HEK293 (cell line): ENCODE results near the gene AFF4.

Experiments
- CTCF ChIA-PET: fragments of 350-600 bp; formaldehyde crosslinking; extraction: SDS; loops from one replicate; lab custom pipeline; 2021; ENCODE audit warnings: antibody characterized with exemption; lab: Yijun Ruan, JAX
- POLR2A ChIA-PET: fragments of 300-600 bp; formaldehyde crosslinking; extraction: SDS; loops from one replicate; lab custom pipeline; 2020; ENCODE audit warnings: antibody characterized with exemption, inconsistent platforms; lab: Yijun Ruan, JAX
- H3K27ac ChIP-seq: fragments of 200-500 bp; sonication (Bioruptor generic); 2 replicates; pipeline ENCODE4 v1.5.1; 2014; ENCODE audit warnings: low read depth, low read length, control low read depth, inconsistent platforms; ENCODE audit errors: extremely low read depth
- H3K36me3 ChIP-seq, 2 experiments: fragments of 200-500 bp in 1 of 2; sonication (Bioruptor generic) in 1 of 2; 1 replicate in 1 of 2; 2 replicates in 1 of 2; pipeline ENCODE4 v1.5.1; 2014 to 2017; ENCODE audit warnings: inconsistent platforms in 2 of 2, low read length in 2 of 2; ENCODE audit not compliant: control insufficient read depth in 2 of 2, insufficient read depth in 1 of 2
- H3K4me1 ChIP-seq: fragments of 200-500 bp; sonication (Bioruptor generic); 2 replicates; pipeline ENCODE4 v1.5.1; 2014; ENCODE audit warnings: mild to moderate bottlenecking, low read length, inconsistent platforms; ENCODE audit not compliant: control insufficient read depth, insufficient read depth
- H3K4me3 ChIP-seq: 2 replicates; pipeline ENCODE4 v1.5.1; 2011; ENCODE audit warnings: low read depth, mild to moderate bottlenecking, control low read depth, low read length, moderate library complexity
- H3K9me3 ChIP-seq: fragments of 200-500 bp; sonication (Bioruptor generic); 2 replicates; pipeline ENCODE4 v1.5.1; 2014; ENCODE audit warnings: low read depth, low read length, inconsistent platforms; ENCODE audit not compliant: control insufficient read depth, insufficient read depth
- ATF2 ChIP-seq: fragments of 450-650 bp; formaldehyde crosslinking; IDR thresholded peaks from 2 replicates; pipeline ENCODE4 v1.5.1; 2016; ENCODE audit warnings: missing biosample characterization, missing genetic modification characterization, low read depth
- BCL11A ChIP-seq: fragments of 450-650 bp; formaldehyde crosslinking; IDR thresholded peaks from 2 replicates; pipeline ENCODE4 v1.5.1; 2016; ENCODE audit warnings: low read depth, missing biosample characterization, missing genetic modification characterization
- FEZF1 ChIP-seq: fragments of 450-650 bp; formaldehyde crosslinking; IDR thresholded peaks from 2 replicates; pipeline ENCODE4 v1.5.1; 2016; ENCODE audit warnings: missing biosample characterization, missing genetic modification characterization
- KLF7 ChIP-seq: fragments of 450-650 bp; formaldehyde crosslinking; IDR thresholded peaks from 2 replicates; pipeline ENCODE4 v1.5.1; 2016; ENCODE audit warnings: missing biosample characterization, missing genetic modification characterization, borderline replicate concordance
- PRDM10 ChIP-seq: fragments of 450-650 bp; formaldehyde crosslinking; IDR thresholded peaks from 2 replicates; pipeline ENCODE4 v1.5.1; 2016; ENCODE audit warnings: missing biosample characterization, missing genetic modification characterization
- RBAK ChIP-seq: fragments of 450-650 bp; formaldehyde crosslinking; IDR thresholded peaks from 2 replicates; pipeline ENCODE4 v1.5.1; 2016; ENCODE audit warnings: missing biosample characterization, missing genetic modification characterization
- ZBTB10 ChIP-seq: fragments of 450-650 bp; formaldehyde crosslinking; IDR thresholded peaks from 2 replicates; pipeline ENCODE4 v1.5.1; 2016; ENCODE audit warnings: missing biosample characterization, missing genetic modification characterization
- ZFP3 ChIP-seq: fragments of 450-650 bp; formaldehyde crosslinking; IDR thresholded peaks from 2 replicates; pipeline ENCODE4 v1.5.1; 2016; ENCODE audit warnings: low read depth, missing biosample characterization, missing genetic modification characterization
- ZNF132 ChIP-seq: fragments of 450-650 bp; formaldehyde crosslinking; IDR thresholded peaks from 2 replicates; pipeline ENCODE4 v1.5.1; 2017; ENCODE audit warnings: missing biosample characterization, missing genetic modification characterization, borderline replicate concordance
- ZNF169 ChIP-seq: fragments of 450-650 bp; formaldehyde crosslinking; IDR thresholded peaks from 2 replicates; pipeline ENCODE4 v1.5.1; 2016; ENCODE audit warnings: missing biosample characterization, missing genetic modification characterization
- ZNF174 ChIP-seq: fragments of 450-650 bp; formaldehyde crosslinking; IDR thresholded peaks from 2 replicates; pipeline ENCODE4 v1.5.0; 2017; ENCODE audit warnings: missing biosample characterization, mild to moderate bottlenecking, missing genetic modification characterization
- ZNF184 ChIP-seq: fragments of 450-650 bp; IDR thresholded peaks from 2 replicates; pipeline ENCODE4 v1.5.1; 2018; ENCODE audit warnings: missing biosample characterization, mild to moderate bottlenecking, missing genetic modification characterization
- ZNF214 ChIP-seq: fragments of 450-650 bp; formaldehyde crosslinking; IDR thresholded peaks from 2 replicates; pipeline ENCODE4 v1.5.1; 2017; ENCODE audit warnings: missing biosample characterization, mild to moderate bottlenecking, missing genetic modification characterization, borderline replicate concordance
- ZNF248 ChIP-seq: fragments of 450-650 bp; formaldehyde crosslinking; IDR thresholded peaks from 2 replicates; pipeline ENCODE4 v1.5.1; 2017; ENCODE audit warnings: missing biosample characterization, missing genetic modification characterization
- ZNF394 ChIP-seq: fragments of 450-650 bp; formaldehyde crosslinking; IDR thresholded peaks from 2 replicates; pipeline ENCODE4 v1.5.1; 2016; ENCODE audit warnings: missing biosample characterization, missing genetic modification characterization, mild to moderate bottlenecking, moderate library complexity, borderline replicate concordance
- ZNF398 ChIP-seq: fragments of 450-650 bp; formaldehyde crosslinking; IDR thresholded peaks from 2 replicates; pipeline ENCODE4 v1.5.1; 2017; ENCODE audit warnings: missing biosample characterization, missing genetic modification characterization
- ZNF501 ChIP-seq: fragments of 450-650 bp; formaldehyde crosslinking; IDR thresholded peaks from 2 replicates; pipeline ENCODE4 v1.5.1; 2016; ENCODE audit warnings: missing biosample characterization, missing genetic modification characterization
- ZNF560 ChIP-seq: fragments of 450-650 bp; formaldehyde crosslinking; IDR thresholded peaks from 2 replicates; pipeline ENCODE4 v1.5.1; 2017; ENCODE audit warnings: missing biosample characterization, missing genetic modification characterization, borderline replicate concordance
- ZNF580 ChIP-seq: fragments of 450-650 bp; formaldehyde crosslinking; IDR thresholded peaks from 2 replicates; pipeline ENCODE4 v1.5.1; 2016; ENCODE audit warnings: missing biosample characterization, missing genetic modification characterization
- ZNF585B ChIP-seq: fragments of 450-650 bp; formaldehyde crosslinking; IDR thresholded peaks from 2 replicates; pipeline ENCODE4 v1.5.1; 2016; ENCODE audit warnings: missing biosample characterization, missing genetic modification characterization
- ZNF701 ChIP-seq: fragments of 450-650 bp; formaldehyde crosslinking; IDR thresholded peaks from 2 replicates; pipeline ENCODE4 v1.5.1; 2016; ENCODE audit warnings: missing biosample characterization, missing genetic modification characterization

Gene AFF4

GRCh38 chr5:132887283-132887682 is 76.2 kb downstream of the AFF4 start:
- Histone ChIP-seq H3K27ac (no peak overlapping the region), H3K4me1 (no peaks in the 10 kb centered on the region), H3K4me3 (no peak overlapping the region), H3K36me3 (peaks cover 69 to 81% of the 10 kb centered on the region in 2 experiments), H3K9me3 (no peaks in the 10 kb centered on the region)
- CTCF ChIA-PET: interaction anchor here (1.6 kb wide), 1 partner anchor 8 kb away, joined by 4 read pairs; no protein-coding TSS in a partner anchor
- POLR2A ChIA-PET: no interaction called here
- TF ChIP-seq ZFP3 (tag by site-specific recombination): no peak
- no peak for TF ChIP-seq ZNF132
- TF ChIP-seq ZNF214 (tag by site-specific recombination): no peak
- no peak for TF ChIP-seq ZNF560
- TF ChIP-seq ZNF580: no peak
- TF ChIP-seq RBAK (tag by site-specific recombination): no peak
- TF ChIP-seq ZNF501 (tag by site-specific recombination): no peak
- no peak for TF ChIP-seq ZNF184 (tag by site-specific recombination)
- no peak for TF ChIP-seq KLF7 (tag by site-specific recombination)
- no peak for TF ChIP-seq ATF2 (tag by site-specific recombination)
- no peak for TF ChIP-seq ZNF701 (tag by site-specific recombination)
- no peak for TF ChIP-seq BCL11A (tag by site-specific recombination)
- TF ChIP-seq ZNF394: no peak
- no peak for TF ChIP-seq ZBTB10
- TF ChIP-seq ZNF169: no peak
- TF ChIP-seq FEZF1 (tag by site-specific recombination): no peak
- no peak for TF ChIP-seq PRDM10 (tag by site-specific recombination)

GRCh38 chr5:132886064-132886823 is 77.2 kb downstream of the AFF4 start:
- Histone ChIP-seq H3K27ac (no peak overlapping the region), H3K9me3 (no peaks in the 10 kb centered on the region), H3K36me3 (peaks cover 72 to 83% of the 10 kb centered on the region in 2 experiments), H3K4me3 (no peak overlapping the region), H3K4me1 (no peaks in the 10 kb centered on the region)
- CTCF ChIA-PET: no interaction called here
- TF ChIP-seq ZNF585B (no peak), ZNF174 (tag by site-specific recombination) (no peak), ZNF398 (tag by site-specific recombination) (no peak), ZNF248 (tag by site-specific recombination) (no peak), ZNF132 (no peak)
- TF ChIP-seq, all 188 proteins: peak for 0
- POLR2A ChIA-PET: no interaction called here
